ENCODE measurements around the gene TERB1.

TERB1 gene

GRCh38 chr16:66843191-66843590, 41.8 kb upstream of the TERB1 start:
- no peaks in the 10 kb centered on the region for H3K27me3 ChIP-seq (ENCODE audit: insufficient read depth, low read depth)
- no peak overlapping the region for H3K4me3 ChIP-seq (IDR thresholded peaks at IDR 0.05; ENCODE audit: insufficient read depth, low read depth, low read length)
- H3K27ac ChIP-seq, result no peak overlapping the region
- H3K79me2 ChIP-seq (ENCODE audit: insufficient read depth, low read depth), result no peaks in the 10 kb centered on the region
- H2AFZ ChIP-seq (ENCODE audit: low read depth), result no peak overlapping the region
- H3K36me3 ChIP-seq (ENCODE audit: insufficient read depth), result no peaks in the 10 kb centered on the region
- no peak overlapping the region for H3K9ac ChIP-seq
- TF ChIP-seq CTCF (conservative IDR thresholded peaks at IDR 0.05; ENCODE audit: low read depth, low read length), result no peak
- H3K4me1 ChIP-seq (ENCODE audit: low read depth, poor library complexity, severe bottlenecking), result no peaks in the 10 kb centered on the region
- H4K20me1 ChIP-seq (ENCODE audit: insufficient read depth), result no peaks in the 10 kb centered on the region
- H3K4me2 ChIP-seq, result no peak overlapping the region

- Histone ChIP-seq H3K9ac (no peak overlapping the region), H3K4me3 (IDR thresholded peaks at IDR 0.05; ENCODE audit: insufficient read depth, low read depth, low read length) (no peak overlapping the region), H3K79me2 (ENCODE audit: insufficient read depth, low read depth) (no peaks in the 10 kb centered on the region), H3K27me3 (ENCODE audit: insufficient read depth, low read depth) (no peaks in the 10 kb centered on the region), H3K4me2 (no peak overlapping the region), H2AFZ (ENCODE audit: low read depth) (no peak overlapping the region; the same call in 1 of the 2 replicates), H4K20me1 (ENCODE audit: insufficient read depth) (no peaks in the 10 kb centered on the region), H3K36me3 (ENCODE audit: insufficient read depth) (no peaks in the 10 kb centered on the region), H3K27ac (no peak overlapping the region), H3K4me1 (ENCODE audit: low read depth, poor library complexity, severe bottlenecking) (no peaks in the 10 kb centered on the region)
- no peak for TF ChIP-seq CTCF (conservative IDR thresholded peaks at IDR 0.05; ENCODE audit: low read depth, low read length)
Measured at GRCh38 chr16:66842765-66843164, 41.4 kb upstream of the TERB1 start.

DNA sequence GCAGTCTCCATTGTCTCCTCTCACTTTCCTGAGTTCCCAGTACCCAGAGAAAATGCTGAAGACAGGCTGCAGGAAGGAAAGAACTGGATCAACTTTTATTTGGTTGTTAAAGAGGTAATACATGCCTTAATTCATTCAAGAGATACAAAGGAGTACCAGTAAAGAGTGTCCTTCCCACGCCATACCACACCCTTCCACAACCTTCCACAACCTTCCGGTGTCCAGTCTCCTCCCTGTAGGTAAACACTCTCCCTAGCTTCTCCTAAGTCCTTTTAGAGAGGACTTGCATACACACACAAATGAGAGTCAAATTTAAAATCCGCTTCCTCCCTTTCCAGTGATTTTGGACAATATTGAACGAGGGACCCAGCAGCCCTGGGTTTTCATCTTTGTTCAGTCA, 40.0 kb upstream of the TERB1 start:
- H3K4me1 ChIP-seq (ENCODE audit: low read depth, poor library complexity, severe bottlenecking), result no peaks in the 10 kb centered on the region
- H3K9ac ChIP-seq, result no peak overlapping the region
- no peaks in the 10 kb centered on the region for H3K36me3 ChIP-seq (ENCODE audit: insufficient read depth)
- H3K4me3 ChIP-seq (IDR thresholded peaks at IDR 0.05; ENCODE audit: insufficient read depth, low read depth, low read length), result no peak overlapping the region
- H4K20me1 ChIP-seq (ENCODE audit: insufficient read depth), result no peaks in the 10 kb centered on the region
- H3K79me2 ChIP-seq (ENCODE audit: insufficient read depth, low read depth), result no peaks in the 10 kb centered on the region
- H3K27ac ChIP-seq, result no peak overlapping the region
- H2AFZ ChIP-seq (ENCODE audit: low read depth), result no peak overlapping the region
- no peak overlapping the region for H3K4me2 ChIP-seq
- H3K27me3 ChIP-seq (ENCODE audit: insufficient read depth, low read depth), result no peaks in the 10 kb centered on the region
- no peak for TF ChIP-seq CTCF (conservative IDR thresholded peaks at IDR 0.05; ENCODE audit: low read depth, low read length)

GRCh38 chr16:66840883-66841282, 39.5 kb upstream of the TERB1 start:
- TF ChIP-seq CTCF (conservative IDR thresholded peaks at IDR 0.05; ENCODE audit: low read depth, low read length), result no peak
- Histone ChIP-seq H3K27me3 (ENCODE audit: insufficient read depth, low read depth) (no peaks in the 10 kb centered on the region), H3K4me1 (ENCODE audit: low read depth, poor library complexity, severe bottlenecking) (no peaks in the 10 kb centered on the region), H3K79me2 (ENCODE audit: insufficient read depth, low read depth) (no peaks in the 10 kb centered on the region), H2AFZ (ENCODE audit: low read depth) (no peak overlapping the region), H3K27ac (no peak overlapping the region), H3K4me3 (IDR thresholded peaks at IDR 0.05; ENCODE audit: insufficient read depth, low read depth, low read length) (no peak overlapping the region), H3K4me2 (no peak overlapping the region), H4K20me1 (ENCODE audit: insufficient read depth) (no peaks in the 10 kb centered on the region), H3K9ac (no peak overlapping the region), H3K36me3 (ENCODE audit: insufficient read depth) (no peaks in the 10 kb centered on the region)

All from KMS-11 (cell line).